ENCODE measurements around the gene MAP3K13. TPM values are rescaled to one million over a fixed set of nuclear protein-coding genes. Genes with fewer than 3 reads are reported as not detected.

The MAP3K13 gene
- total RNA-seq, 1 experiment from 2014 or later: 24.4 TPM

DNA sequence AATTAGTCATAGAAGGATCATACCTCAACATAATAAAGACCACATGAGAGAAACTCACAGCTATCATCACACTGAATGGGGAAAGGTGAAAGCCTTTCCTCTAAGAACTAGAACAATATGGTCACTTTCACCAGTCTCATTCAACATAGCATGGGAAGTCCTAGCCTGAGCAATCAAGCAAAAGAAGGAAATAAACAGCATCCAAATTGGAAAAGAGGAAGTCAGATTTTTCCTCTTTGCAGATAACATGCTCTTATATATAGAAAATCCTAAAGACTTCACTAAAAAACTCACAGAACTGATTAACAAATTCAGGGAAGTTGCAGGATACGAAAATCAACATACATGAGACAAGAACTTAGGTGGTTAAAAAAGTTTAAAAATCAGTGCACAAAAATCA lies 24.7 kb downstream of the MAP3K13 start:
- Histone ChIP-seq H3K4me1 (ENCODE audit: insufficient read depth, low read length) (no peaks in the 10 kb centered on the region), H2AFZ (ENCODE audit: low read length) (no peak overlapping the region), H3K9me2 (replicated peaks; ENCODE audit: low read length) (no peaks in the 10 kb centered on the region), H3K36me3 (ENCODE audit: low read depth, low read length) (no peaks in the 10 kb centered on the region), H3K79me2 (ENCODE audit: low read length) (no peaks in the 10 kb centered on the region), H3F3A (ENCODE audit: low read length, unreplicated experiment) (no peaks in the 10 kb centered on the region), H4K20me1 (ENCODE audit: low read length) (no peaks in the 10 kb centered on the region), H3K27me3 (ENCODE audit: low read length) (no peaks in the 10 kb centered on the region), H3K27ac (ENCODE audit: low read length) (no peak overlapping the region), H3K4me2 (ENCODE audit: low read length) (no peak overlapping the region), H3K9me3 (ENCODE audit: low read length) (no peaks in the 10 kb centered on the region), H3K4me3 (ENCODE audit: low read length) (no peak overlapping the region), H3K9ac (ENCODE audit: low read length) (no peak overlapping the region)
- CTCF ChIA-PET: no interaction called here
- no peak for TF ChIP-seq EZH2 (IDR thresholded peaks at IDR 0.05; ENCODE audit: low read length, unreplicated experiment)
- TF ChIP-seq, protein P1, sequence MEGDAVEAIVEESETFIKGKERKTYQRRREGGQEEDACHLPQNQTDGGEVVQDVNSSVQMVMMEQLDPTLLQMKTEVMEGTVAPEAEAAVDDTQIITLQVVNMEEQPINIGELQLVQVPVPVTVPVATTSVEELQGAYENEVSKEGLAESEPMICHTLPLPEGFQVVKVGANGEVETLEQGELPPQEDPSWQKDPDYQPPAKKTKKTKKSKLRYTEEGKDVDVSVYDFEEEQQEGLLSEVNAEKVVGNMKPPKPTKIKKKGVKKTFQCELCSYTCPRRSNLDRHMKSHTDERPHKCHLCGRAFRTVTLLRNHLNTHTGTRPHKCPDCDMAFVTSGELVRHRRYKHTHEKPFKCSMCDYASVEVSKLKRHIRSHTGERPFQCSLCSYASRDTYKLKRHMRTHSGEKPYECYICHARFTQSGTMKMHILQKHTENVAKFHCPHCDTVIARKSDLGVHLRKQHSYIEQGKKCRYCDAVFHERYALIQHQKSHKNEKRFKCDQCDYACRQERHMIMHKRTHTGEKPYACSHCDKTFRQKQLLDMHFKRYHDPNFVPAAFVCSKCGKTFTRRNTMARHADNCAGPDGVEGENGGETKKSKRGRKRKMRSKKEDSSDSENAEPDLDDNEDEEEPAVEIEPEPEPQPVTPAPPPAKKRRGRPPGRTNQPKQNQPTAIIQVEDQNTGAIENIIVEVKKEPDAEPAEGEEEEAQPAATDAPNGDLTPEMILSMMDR (conservative IDR thresholded peaks at IDR 0.05; ENCODE audit: low read depth, low read length): no peak
- no peak for TF ChIP-seq EZH2phosphoT487 (IDR thresholded peaks at IDR 0.05; ENCODE audit: borderline replicate concordance, low read length)
- POLR2A ChIA-PET (ENCODE audit: unreplicated experiment): no interaction called here
- no peak for ATAC-seq
- no TSS peak for BruUV-seq (replicated peaks)
- intact Hi-C loops (cut with micrococcal nuclease): no loop called here
- no peak for DNase-seq

DNA sequence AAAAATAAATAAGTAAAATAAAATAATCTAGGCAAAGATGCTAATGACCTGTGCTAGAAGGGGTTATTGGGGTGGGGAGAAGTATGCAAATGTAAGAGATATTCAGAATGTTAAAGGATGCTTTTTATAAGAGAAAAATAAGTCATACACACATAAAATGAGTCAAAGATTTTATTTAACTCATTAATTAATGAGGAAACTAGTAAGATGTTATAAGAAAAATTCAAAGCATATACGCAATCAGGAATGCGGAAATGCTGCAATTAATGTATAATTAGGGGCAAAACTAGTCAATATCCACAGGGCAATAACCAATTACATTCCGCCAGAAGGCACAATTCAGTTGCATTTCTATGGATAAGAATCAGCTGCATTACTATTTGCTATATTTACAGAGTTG lies 30.1 kb downstream of the MAP3K13 start:
- H3K36me3 ChIP-seq (ENCODE audit: low read depth, low read length): no peaks in the 10 kb centered on the region
- DNase-seq (no peak), ATAC-seq (no peak)
- ChIA-PET CTCF (no interaction called here), POLR2A (ENCODE audit: unreplicated experiment) (no interaction called here)
- no peak overlapping the region for H3K9ac ChIP-seq (ENCODE audit: low read length)
- H3K27ac ChIP-seq (ENCODE audit: low read length): no peak overlapping the region
- H2AFZ ChIP-seq (ENCODE audit: low read length): no peak overlapping the region
- no peak for TF ChIP-seq EZH2 (IDR thresholded peaks at IDR 0.05; ENCODE audit: low read length, unreplicated experiment)
- TF ChIP-seq, protein P1 (conservative IDR thresholded peaks at IDR 0.05; ENCODE audit: low read depth, low read length): no peak
- no peak for TF ChIP-seq EZH2phosphoT487 (IDR thresholded peaks at IDR 0.05; ENCODE audit: borderline replicate concordance, low read length)
- H3K4me3 ChIP-seq (ENCODE audit: low read length): no peak overlapping the region
- no peak overlapping the region for H3K4me2 ChIP-seq (ENCODE audit: low read length)
- no peaks in the 10 kb centered on the region for H3F3A ChIP-seq (ENCODE audit: low read length, unreplicated experiment)
- H3K9me3 ChIP-seq (ENCODE audit: low read length): no peaks in the 10 kb centered on the region
- no peaks in the 10 kb centered on the region for H3K9me2 ChIP-seq (replicated peaks; ENCODE audit: low read length)
- no peaks in the 10 kb centered on the region for H3K27me3 ChIP-seq (ENCODE audit: low read length)
- H3K79me2 ChIP-seq (ENCODE audit: low read length): no peaks in the 10 kb centered on the region
- intact Hi-C loops (cut with micrococcal nuclease): no loop called here
- no TSS peak for BruUV-seq (replicated peaks)
- no peaks in the 10 kb centered on the region for H3K4me1 ChIP-seq (ENCODE audit: insufficient read depth, low read length)
- no peaks in the 10 kb centered on the region for H4K20me1 ChIP-seq (ENCODE audit: low read length)

DNA sequence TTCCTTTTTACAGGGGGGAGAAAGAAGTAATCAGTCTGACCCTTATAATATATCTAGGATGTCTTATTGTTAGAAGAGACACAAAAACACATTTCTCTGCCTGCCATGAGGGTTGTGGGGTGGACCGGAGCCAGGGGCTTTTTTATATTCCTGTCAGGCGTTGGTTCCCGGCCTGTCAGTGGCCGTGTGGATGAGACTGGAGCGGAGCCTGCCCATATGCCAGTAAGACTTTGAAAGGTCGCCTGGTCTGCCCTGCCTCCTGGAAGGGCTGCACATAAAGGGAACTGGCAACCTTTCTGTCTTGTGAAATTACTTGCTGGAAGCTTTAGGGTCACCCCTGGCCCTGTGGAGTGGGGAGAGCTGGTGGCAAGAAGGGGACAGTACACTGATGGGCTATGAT lies 34.7 kb downstream of the MAP3K13 start:
- ATAC-seq (no peak), DNase-seq (no peak)
- no peaks in the 10 kb centered on the region for H4K20me1 ChIP-seq (ENCODE audit: low read length)
- no peaks in the 10 kb centered on the region for H3K36me3 ChIP-seq (ENCODE audit: low read depth, low read length)
- H3K79me2 ChIP-seq (ENCODE audit: low read length): no peaks in the 10 kb centered on the region
- CTCF ChIA-PET: no interaction called here
- no peak overlapping the region for H2AFZ ChIP-seq (ENCODE audit: low read length)
- intact Hi-C loops (cut with micrococcal nuclease): no loop called here
- no peak overlapping the region for H3K27ac ChIP-seq (ENCODE audit: low read length)
- no peaks in the 10 kb centered on the region for H3K9me2 ChIP-seq (replicated peaks; ENCODE audit: low read length)
- H3K9ac ChIP-seq (ENCODE audit: low read length): no peak overlapping the region
- no peak overlapping the region for H3K4me2 ChIP-seq (ENCODE audit: low read length)
- H3K27me3 ChIP-seq (ENCODE audit: low read length): no peaks in the 10 kb centered on the region
- no peaks in the 10 kb centered on the region; the same call in 1 of the 2 replicates for H3K4me1 ChIP-seq (ENCODE audit: insufficient read depth, low read length)
- H3K4me3 ChIP-seq (ENCODE audit: low read length): no peak overlapping the region
- no peaks in the 10 kb centered on the region for H3F3A ChIP-seq (ENCODE audit: low read length, unreplicated experiment)
- POLR2A ChIA-PET (ENCODE audit: unreplicated experiment): no interaction called here
- TF ChIP-seq, protein P1 (conservative IDR thresholded peaks at IDR 0.05; ENCODE audit: low read depth, low read length): no peak
- TF ChIP-seq EZH2 (IDR thresholded peaks at IDR 0.05; ENCODE audit: low read length, unreplicated experiment) (no peak), EZH2phosphoT487 (IDR thresholded peaks at IDR 0.05; ENCODE audit: borderline replicate concordance, low read length) (no peak)
- no peaks in the 10 kb centered on the region for H3K9me3 ChIP-seq (ENCODE audit: low read length)
- no TSS peak for BruUV-seq (replicated peaks)
